GM18861 (cell line): Measurements from ENCODE around the gene TMCC1.

ENCODE experiments used
- ATAC-seq: cut with Tn5 transposase; IDR thresholded peaks from one replicate; pipeline ENCODE4 v1.9.1; 2021; ENCODE audit not compliant: unreplicated experiment

The TMCC1 gene

DNA sequence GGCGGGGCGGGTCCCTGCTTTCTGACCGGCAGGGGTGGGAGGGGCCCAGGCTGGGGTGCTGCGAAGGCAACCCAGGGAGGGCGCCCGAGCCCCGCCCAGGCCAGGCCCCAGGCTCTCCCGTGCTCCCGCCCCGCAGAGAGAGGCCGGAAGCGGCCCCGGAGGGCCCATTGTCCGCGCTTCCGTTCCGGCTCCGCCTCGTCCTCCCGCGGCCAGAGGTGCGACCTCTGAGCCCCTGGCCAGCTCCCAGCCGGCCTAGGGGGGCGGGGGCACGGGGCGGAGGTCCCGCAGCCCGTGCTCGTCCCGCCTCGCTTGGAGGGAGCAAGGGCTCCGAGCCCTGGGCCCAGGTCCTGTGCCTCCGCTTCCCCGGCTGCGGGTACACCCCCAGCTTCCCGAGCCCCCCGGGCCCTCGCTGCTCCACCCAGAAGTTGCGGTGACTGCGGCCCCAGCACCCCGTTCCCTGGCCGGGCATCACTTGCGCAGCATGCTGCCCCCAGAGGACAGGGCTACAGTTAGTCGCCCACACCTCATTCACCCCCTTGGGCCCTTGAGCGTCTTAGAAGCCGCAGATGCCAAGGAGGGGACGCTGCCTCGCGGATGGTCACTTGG, 266.7 kb downstream of the TMCC1 start:
- ATAC-seq: peak; percentile 93

GRCh38 chr3:129625072-129625874, 268.2 kb downstream of the TMCC1 start:
- no peak for ATAC-seq

DNA sequence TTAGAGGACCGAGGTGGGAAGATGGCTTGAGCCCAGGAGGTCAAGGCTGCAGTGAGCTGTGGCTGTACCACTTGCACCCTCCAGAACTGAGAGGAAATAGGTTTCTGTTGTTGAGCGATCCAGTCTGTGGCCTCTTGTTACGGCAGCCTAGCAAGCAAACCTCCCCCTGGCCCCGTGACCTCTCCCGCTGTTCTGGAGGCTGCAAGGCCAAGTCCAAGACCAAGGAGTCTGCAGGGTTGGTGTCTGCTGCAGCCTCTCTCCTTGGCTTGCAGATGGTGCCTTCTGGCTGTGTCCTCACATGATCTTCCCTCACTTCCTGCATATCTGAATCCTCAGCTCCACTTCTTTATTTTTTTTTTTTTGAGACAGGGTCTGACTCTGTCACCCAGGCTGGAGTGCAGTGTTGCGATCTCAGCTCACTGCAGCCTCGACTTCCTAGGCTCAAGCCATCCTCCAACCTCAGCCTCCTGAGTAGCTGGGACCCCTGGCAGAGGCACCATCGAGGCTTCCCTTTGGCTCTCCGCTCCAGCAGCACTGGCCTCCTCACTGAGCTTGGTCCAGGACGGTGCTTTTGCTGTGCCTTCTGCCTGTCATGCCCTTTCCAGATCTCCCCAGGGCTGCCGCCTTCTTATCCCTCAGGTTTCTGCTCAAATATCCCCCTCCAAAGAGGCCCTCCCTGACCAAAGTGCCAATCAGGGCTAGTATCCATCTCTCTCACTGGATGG, 269.0 kb downstream of the TMCC1 start:
- no peak for ATAC-seq

DNA sequence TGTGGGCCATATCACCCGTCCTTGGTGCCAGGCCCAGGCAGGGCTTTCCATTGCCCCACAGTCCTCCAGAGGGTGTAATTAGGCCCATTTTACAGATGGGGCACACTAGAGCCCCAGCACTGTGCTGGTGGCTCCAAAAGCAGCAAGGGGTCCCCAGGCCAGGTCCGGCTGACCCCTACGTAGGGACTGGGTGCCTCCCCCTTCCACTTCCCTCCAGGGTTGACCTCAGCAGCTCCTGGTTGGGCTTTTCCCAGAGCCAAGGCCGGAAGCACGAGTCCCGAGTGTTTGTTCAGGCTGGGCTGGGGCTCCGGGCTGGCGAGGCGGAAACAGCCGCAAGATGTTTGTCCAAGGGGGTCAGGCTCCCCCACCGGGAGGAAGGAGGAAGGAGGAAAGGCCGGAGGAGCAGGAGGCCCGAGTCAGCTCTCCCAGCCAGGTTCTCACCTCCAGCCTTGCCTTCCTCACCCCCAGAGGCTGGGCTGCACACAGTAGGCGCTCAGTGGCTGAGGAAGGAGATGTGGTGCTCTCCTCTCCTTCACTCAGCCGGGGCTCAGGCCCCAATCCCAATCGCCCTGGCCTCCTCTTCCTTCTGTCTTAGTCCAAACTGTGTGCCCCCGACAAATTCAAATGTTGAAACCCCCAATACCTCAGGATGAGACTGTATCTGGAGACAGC, 269.9 kb downstream of the TMCC1 start:
- ATAC-seq: no peak

- ATAC-seq: no peak
These were observed 270.6 kb downstream of the TMCC1 start for GRCh38 chr3:129622933-129623332.

- ATAC-seq: no peak
These were observed 271.2 kb downstream of the TMCC1 start for GRCh38 chr3:129622226-129622874.

GRCh38 chr3:129621626-129622225, 271.8 kb downstream of the TMCC1 start:
- no peak for ATAC-seq

DNA sequence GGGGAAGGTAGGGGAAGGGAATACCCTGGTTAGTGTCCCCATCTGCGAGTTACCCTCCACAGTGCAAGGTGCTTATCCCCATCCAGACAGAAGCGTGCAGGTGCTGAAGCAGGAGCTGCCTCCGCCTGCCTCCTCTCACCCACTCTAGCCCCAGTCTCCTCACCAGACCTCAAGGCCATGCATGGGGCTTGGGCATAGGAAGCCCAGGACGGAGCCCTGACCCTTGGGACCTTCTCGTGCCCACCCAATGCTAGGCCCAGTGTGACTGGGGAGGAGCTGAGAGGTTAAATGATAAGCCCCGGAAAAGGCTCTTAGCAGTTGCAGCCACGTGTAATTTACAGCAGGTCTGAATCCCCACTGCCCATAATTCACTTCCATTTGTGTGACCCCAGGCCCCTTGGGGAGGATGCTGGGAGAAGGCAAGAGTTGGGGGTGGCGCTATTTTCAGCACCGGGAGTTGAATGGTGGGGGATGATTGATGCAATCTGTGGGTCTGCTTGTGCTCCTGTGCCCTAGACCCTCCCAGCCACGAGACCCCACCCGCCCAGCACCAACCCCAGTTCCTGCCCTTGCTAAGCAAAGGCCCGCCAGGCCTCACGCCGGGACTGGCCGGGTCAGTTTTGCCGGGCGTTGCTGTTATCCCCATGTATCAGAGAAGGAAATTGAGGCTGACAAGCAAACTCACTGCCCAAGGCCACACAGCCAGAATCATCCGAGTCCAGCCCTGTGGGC, 272.5 kb downstream of the TMCC1 start:
- ATAC-seq: no peak

- ATAC-seq: no peak
These were observed 273.8 kb downstream of the TMCC1 start for GRCh38 chr3:129619726-129620162.

DNA sequence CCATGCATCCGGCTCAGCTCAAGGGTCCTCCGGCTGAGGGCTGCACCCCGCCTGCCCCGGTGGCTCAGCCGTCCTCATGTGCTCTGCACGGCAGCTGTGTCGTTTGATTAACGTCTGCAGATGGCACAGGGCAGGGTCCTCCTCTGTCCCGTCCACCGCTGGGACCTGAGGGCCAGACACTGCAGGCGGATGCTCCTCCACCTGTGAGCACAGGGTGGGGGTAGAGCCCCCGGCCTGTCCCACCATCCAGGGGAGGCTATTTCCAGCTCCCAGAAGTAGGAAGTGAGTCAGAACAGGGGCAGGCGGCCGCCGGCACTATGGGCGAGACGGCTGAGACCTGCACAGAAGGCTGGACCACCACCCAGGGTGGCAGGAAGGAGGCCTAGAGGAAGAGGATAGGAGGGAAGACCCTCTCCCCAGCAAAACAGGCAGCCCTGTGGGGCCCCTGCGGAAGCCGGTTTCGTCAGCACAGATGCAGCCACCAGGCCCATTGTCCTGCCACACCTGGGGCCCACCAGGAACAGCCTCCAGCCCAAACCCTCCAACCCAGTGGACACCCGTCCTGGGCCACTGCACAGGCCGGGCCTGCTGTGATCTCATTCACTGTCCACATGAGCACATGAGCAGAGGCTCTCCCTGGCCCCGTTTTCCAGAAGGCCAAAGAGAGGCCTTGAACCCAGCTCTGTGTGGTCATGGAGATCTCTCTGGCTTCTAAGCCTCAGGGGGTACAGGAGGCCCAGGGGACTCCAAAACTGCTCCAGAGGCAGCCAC, 274.4 kb downstream of the TMCC1 start:
- ATAC-seq: no peak

GRCh38 chr3:129618186-129618820, 275.2 kb downstream of the TMCC1 start:
- ATAC-seq: no peak

- no peak for ATAC-seq
These were observed 275.9 kb downstream of the TMCC1 start for GRCh38 chr3:129617381-129618185.

DNA sequence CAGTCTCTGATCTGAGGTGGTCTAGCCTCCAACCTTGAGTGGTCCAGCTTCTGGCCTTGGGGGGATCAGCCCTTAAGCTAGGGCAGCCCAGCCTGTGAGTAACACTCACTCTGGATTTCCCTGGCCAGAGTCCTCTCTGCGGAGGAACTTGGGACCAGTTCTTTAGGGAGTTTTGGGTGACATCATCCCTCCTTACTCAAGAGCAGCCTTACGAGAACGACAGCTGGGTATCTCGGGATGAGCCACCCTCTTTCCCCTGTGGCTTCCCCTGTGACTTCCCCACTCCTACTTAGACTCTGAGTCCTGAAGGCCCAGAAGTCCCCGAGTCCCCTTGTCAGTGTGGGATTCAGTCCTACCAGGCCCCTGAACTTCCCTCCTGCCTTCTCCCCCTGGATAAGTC, 276.8 kb downstream of the TMCC1 start:
- no peak for ATAC-seq

DNA sequence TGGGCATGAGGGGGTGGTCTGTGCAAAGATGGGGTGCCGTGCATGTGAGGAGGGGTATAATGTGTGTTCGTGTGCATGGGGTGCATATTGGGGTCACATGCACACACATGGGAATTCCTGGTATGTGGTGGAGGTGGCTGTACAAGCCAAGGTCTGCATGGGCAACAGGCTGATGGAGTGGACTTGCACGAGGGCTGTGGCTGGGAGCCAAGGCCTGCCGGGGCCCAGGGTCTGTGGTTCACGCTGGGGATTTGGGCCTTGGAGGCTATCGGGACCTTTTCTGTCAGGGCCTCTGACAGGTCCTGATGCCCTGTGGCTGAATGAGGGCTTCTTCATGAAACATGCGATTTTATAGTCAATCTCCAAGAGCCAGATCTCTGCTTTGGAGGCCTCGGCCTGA, 277.2 kb downstream of the TMCC1 start:
- ATAC-seq: no peak

GRCh38 chr3:129615751-129616281, 277.7 kb downstream of the TMCC1 start:
- ATAC-seq: no peak

DNA sequence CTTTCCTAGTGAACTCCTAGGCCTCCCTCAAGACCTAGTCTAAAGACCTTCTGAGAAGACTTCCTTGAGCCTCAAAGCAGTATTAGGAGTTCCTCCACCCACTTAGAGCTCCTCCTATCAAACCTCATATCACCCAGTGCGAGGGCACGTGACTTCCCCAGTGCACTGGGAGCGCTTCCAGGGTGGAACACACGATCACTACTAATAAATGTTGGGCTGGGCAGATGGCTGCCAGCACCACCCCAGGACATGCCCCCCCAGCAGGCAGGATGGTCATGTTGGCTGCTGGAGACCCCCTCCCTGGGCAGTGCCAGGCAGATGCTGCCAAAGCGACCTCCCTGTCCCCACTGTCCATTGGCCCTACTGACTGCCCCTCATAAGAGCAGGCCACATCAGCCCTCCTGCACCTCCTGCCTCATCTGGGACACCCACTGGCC, 278.6 kb downstream of the TMCC1 start:
- no peak for ATAC-seq

- ATAC-seq: no peak
These were observed 279.1 kb downstream of the TMCC1 start for GRCh38 chr3:129614435-129614834.

DNA sequence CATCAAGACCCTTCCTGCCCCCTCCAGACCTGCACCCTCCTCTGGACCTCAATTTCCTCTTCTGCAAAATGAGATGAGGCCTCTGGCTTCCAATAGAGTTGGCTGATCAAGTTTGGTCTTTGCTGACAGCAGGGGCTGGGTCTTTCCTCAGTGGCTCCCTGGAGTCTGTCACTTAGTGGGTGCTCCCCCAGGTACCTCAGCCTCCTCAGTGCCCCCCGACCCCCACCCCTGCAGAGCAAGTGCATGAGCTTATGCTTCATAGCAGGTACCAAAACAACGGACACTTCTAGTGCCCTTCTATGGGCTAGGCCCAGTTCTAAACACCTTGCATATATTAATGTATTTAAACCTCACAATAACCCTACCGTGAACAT, 280.2 kb downstream of the TMCC1 start:
- ATAC-seq: no peak
